K562 (cell line): ENCODE results near the gene HPD. TPM values are rescaled to one million over a fixed set of nuclear protein-coding genes. Genes with fewer than 3 reads are reported as not detected.

Source experiments
- FOXA1 ChIP-seq: fragments of 450-650 bp; IDR thresholded peaks from 2 replicates; pipeline ENCODE4 v1.6.1; 2016; ENCODE audit warnings: mild to moderate bottlenecking, borderline replicate concordance
- HDAC1 ChIP-seq, 2 experiments: fragments of 450-650 bp; IDR thresholded peaks; 2 replicates each; pipeline ENCODE4 v1.6.1; 2016 to 2017; ENCODE audit warnings: inconsistent platforms in 1 of 2, mild to moderate bottlenecking in 1 of 2, moderate library complexity in 1 of 2
- HDAC8 ChIP-seq: fragments of 450-650 bp; IDR thresholded peaks from 2 replicates; pipeline ENCODE4 v1.6.1; 2016; ENCODE audit warnings: mild to moderate bottlenecking, missing genetic modification characterization, moderate library complexity, missing compliant biosample characterization
- HEY1 ChIP-seq: fragments of 250-450 bp; sonication (Bioruptor Pico); IDR thresholded peaks from 2 replicates; pipeline ENCODE4 v1.5.0; 2020; ENCODE audit warnings: mild to moderate bottlenecking, moderate library complexity, borderline replicate concordance
- HNRNPK ChIP-seq: fragments of 200-400 bp; formaldehyde crosslinking; IDR thresholded peaks from one replicate; pipeline ENCODE4 v1.6.1; 2018; ENCODE audit warnings: mild to moderate bottlenecking, low read depth, low read length; ENCODE audit not compliant: poor library complexity, severe bottlenecking
- MYNN ChIP-seq, 2 experiments: sonication (generic); formaldehyde crosslinking in 1 of 2; IDR thresholded peaks; 2 replicates each; pipeline versions ENCODE4 v1.5.0 to v1.6.1; 2016 to 2020; ENCODE audit warnings: antibody characterized with exemption in 1 of 2, missing genetic modification reagents in 1 of 2
- NCOA4 ChIP-seq: fragments of 450-650 bp; IDR thresholded peaks from 2 replicates; pipeline ENCODE4 v1.6.1; 2018; ENCODE audit warnings: mild to moderate bottlenecking; ENCODE audit not compliant: partially characterized antibody
- NFE2L1 ChIP-seq: fragments of 450-650 bp; IDR thresholded peaks from 2 replicates; pipeline ENCODE4 v1.6.1; 2016; ENCODE audit warnings: missing genetic modification characterization, low read depth, mild to moderate bottlenecking, missing compliant biosample characterization, moderate library complexity, borderline replicate concordance
- POLR2AphosphoS5 ChIP-seq: IDR thresholded peaks from 2 replicates; pipeline ENCODE4 v1.6.1; 2011; ENCODE audit warnings: mild to moderate bottlenecking, low read depth, low read length, moderate library complexity; ENCODE audit not compliant: control insufficient read depth, insufficient read depth
- RBBP5 ChIP-seq: fragments of 200-600 bp; sonication (generic); IDR thresholded peaks from 2 replicates; pipeline ENCODE4 v1.6.1; 2012; ENCODE audit warnings: borderline replicate concordance, mild to moderate bottlenecking, low read length, control low read depth, inconsistent platforms; ENCODE audit not compliant: insufficient read depth, poor library complexity, severe bottlenecking
- RBM15 ChIP-seq: fragments of 200-400 bp; formaldehyde crosslinking; IDR thresholded peaks from 2 replicates; pipeline ENCODE4 v1.6.1; 2018; ENCODE audit warnings: mild to moderate bottlenecking, low read length, moderate library complexity; ENCODE audit not compliant: insufficient read depth
- ZBTB1 ChIP-seq: sonication (generic); formaldehyde crosslinking; IDR thresholded peaks from 2 replicates; pipeline ENCODE4 v1.8.1; 2023; ENCODE audit warnings: missing genetic modification reagents, low read depth, mild to moderate bottlenecking, borderline replicate concordance
- ZNF184 ChIP-seq: sonication (generic); formaldehyde crosslinking; IDR thresholded peaks from 2 replicates; pipeline ENCODE4 v1.5.0; 2020; ENCODE audit warnings: missing genetic modification reagents
- ZNF212 ChIP-seq: fragments of 450-650 bp; formaldehyde crosslinking; IDR thresholded peaks from 2 replicates; pipeline ENCODE4 v1.4.0; 2020; ENCODE audit warnings: mild to moderate bottlenecking
- ZNF23 ChIP-seq: fragments of 250-450 bp; sonication (Bioruptor Pico); IDR thresholded peaks from 2 replicates; pipeline ENCODE4 v1.4.0; 2020; ENCODE audit warnings: mild to moderate bottlenecking
- ZNF830 ChIP-seq: fragments of 250-450 bp; sonication (Bioruptor Pico); IDR thresholded peaks from 2 replicates; pipeline ENCODE4 v1.5.0; 2021; ENCODE audit warnings: mild to moderate bottlenecking
- polyA plus RNA-seq, 8 experiments: library from polyadenylated mRNA; depleted of rRNA in 4 of 8; stranded (reverse) in 5 of 8; unstranded in 3 of 8; fragments of >200 nt; fragmentation: Nextera tagmentation in 2 of 8; fragmentation: Illumina TruSeq in 1 of 8; extraction: Ambion mirVana in 2 of 8; extraction: Trizol in 1 of 8; gene quantifications; 2 replicates each; pipeline versions ENCODE4 v1.2.1 to v1.2.3, GENCODE V29; 2011 to 2014; ENCODE audit warnings: inconsistent platforms in 1 of 8, missing spikeins in 1 of 8
- total RNA-seq, 7 experiments: library from RNA; depleted of rRNA in 6 of 7; stranded (reverse); fragments of >200 nt in 6 of 7; fragmentation: Illumina TruSeq in 2 of 7; extraction: Trizol in 2 of 7; gene quantifications; 2 replicates each; pipeline versions ENCODE4 v1.2.1 to v1.2.3, GENCODE V29; 2011 to 2021; ENCODE audit warnings: low replicate concordance in 1 of 7
- TF ChIP-seq, protein P1 (sequence below), 2 experiments: IDR thresholded peaks; 2 replicates each; pipeline ENCODE4 v1.6.1; 2011; ENCODE audit warnings: borderline replicate concordance in 1 of 2, control low read depth in 1 of 2, low read depth in 1 of 2, low read length in 1 of 2, mild to moderate bottlenecking in 1 of 2, mixed read lengths in 1 of 2, moderate library complexity in 1 of 2; ENCODE audit not compliant: insufficient read depth in 1 of 2, insufficient read length in 1 of 2, poor library complexity in 1 of 2, severe bottlenecking in 1 of 2; ENCODE audit errors: extremely low read depth in 1 of 2
- TF ChIP-seq, protein P2 (sequence below), 2 experiments: fragments of 450-650 bp; IDR thresholded peaks; 2 replicates each; pipeline ENCODE4 v1.6.1; 2016

The HPD gene
- total and polyA plus RNA-seq, 9 of the 15 experiments (the other 6 are each of a cell fraction or from before 2014, with no cell fraction given), result 0.06 to 0.29 (median 0.07) TPM; not detected in 4

GRCh38 chr12:121888478-121889273 is 30.0 kb upstream of the HPD start, which contains the start of gene PSMD9 (continued):
- TF ChIP-seq POLR2AphosphoS5, result peak; percentile 74
- no peak for TF ChIP-seq ZNF23
- no peak for TF ChIP-seq HNRNPK
- TF ChIP-seq FOXA1, result no peak
- peak; percentile 5 for TF ChIP-seq MYNN (IDR thresholded peaks at IDR 0.05)
- TF ChIP-seq MYNN (CRISPR knock-in tag; IDR thresholded peaks at IDR 0.05), result no peak
- TF ChIP-seq NFE2L1 (tag), result no peak
- peak; percentile 67; the same call in 1 of the 2 replicates for TF ChIP-seq ZNF830 (CRISPR knock-in tag)
- peak; percentile 42; the same call in 1 of the 2 replicates for TF ChIP-seq ZBTB1 (CRISPR knock-in tag)
- peak; percentile 13; the same call in 1 of the 2 replicates for TF ChIP-seq HDAC8 (tag)
- no peak for TF ChIP-seq NCOA4
- TF ChIP-seq RBM15, result no peak
- TF ChIP-seq, protein P1, sequence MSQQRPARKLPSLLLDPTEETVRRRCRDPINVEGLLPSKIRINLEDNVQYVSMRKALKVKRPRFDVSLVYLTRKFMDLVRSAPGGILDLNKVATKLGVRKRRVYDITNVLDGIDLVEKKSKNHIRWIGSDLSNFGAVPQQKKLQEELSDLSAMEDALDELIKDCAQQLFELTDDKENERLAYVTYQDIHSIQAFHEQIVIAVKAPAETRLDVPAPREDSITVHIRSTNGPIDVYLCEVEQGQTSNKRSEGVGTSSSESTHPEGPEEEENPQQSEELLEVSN (IDR thresholded peaks at IDR 0.05; ENCODE audit: borderline replicate concordance in 1 of 2, extremely low read depth in 1 of 2, insufficient read depth in 1 of 2, insufficient read length in 1 of 2, low read depth in 1 of 2, low read length in 1 of 2, poor library complexity in 1 of 2, severe bottlenecking in 1 of 2), result peak; percentile 91 to 92
- TF ChIP-seq HEY1 (CRISPR knock-in tag), result no peak
- TF ChIP-seq HDAC1 (IDR thresholded peaks at IDR 0.05), result peak in 1 of 2 experiments; percentile 91; a peak in 2 of 4 replicates
- TF ChIP-seq, protein P2, sequence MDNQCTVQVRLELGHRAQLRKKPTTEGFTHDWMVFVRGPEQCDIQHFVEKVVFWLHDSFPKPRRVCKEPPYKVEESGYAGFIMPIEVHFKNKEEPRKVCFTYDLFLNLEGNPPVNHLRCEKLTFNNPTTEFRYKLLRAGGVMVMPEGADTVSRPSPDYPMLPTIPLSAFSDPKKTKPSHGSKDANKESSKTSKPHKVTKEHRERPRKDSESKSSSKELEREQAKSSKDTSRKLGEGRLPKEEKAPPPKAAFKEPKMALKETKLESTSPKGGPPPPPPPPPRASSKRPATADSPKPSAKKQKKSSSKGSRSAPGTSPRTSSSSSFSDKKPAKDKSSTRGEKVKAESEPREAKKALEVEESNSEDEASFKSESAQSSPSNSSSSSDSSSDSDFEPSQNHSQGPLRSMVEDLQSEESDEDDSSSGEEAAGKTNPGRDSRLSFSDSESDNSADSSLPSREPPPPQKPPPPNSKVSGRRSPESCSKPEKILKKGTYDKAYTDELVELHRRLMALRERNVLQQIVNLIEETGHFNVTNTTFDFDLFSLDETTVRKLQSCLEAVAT (IDR thresholded peaks at IDR 0.05), result peak; percentile 38 to 54; a peak in 2 of 4 replicates
- no peak for TF ChIP-seq ZNF212
- TF ChIP-seq RBBP5, result peak; percentile 81
- no peak for TF ChIP-seq ZNF184
